Hematopoietic multipotent progenitor cell (in vitro differentiated cells): ENCODE data around the gene EIF2S2. TPM values are rescaled to one million over a fixed set of nuclear protein-coding genes. Genes with fewer than 3 reads are reported as not detected.

Experiments
- DNase-seq, 3 donors: peaks; one replicate each; pipeline ENCODE4 v3.0.0-alpha.2; 2011 to 2015; ENCODE audit warnings: low read depth in 2 of 3, low spot score in 2 of 3
- total RNA-seq: library from RNA; depleted of rRNA; stranded (reverse); fragments of >200 nt; gene quantifications from one replicate; pipeline ENCODE4 v1.2.3, GENCODE V29; 2012

The EIF2S2 gene
- total RNA-seq, 1 donor: 15.3 TPM

DNA sequence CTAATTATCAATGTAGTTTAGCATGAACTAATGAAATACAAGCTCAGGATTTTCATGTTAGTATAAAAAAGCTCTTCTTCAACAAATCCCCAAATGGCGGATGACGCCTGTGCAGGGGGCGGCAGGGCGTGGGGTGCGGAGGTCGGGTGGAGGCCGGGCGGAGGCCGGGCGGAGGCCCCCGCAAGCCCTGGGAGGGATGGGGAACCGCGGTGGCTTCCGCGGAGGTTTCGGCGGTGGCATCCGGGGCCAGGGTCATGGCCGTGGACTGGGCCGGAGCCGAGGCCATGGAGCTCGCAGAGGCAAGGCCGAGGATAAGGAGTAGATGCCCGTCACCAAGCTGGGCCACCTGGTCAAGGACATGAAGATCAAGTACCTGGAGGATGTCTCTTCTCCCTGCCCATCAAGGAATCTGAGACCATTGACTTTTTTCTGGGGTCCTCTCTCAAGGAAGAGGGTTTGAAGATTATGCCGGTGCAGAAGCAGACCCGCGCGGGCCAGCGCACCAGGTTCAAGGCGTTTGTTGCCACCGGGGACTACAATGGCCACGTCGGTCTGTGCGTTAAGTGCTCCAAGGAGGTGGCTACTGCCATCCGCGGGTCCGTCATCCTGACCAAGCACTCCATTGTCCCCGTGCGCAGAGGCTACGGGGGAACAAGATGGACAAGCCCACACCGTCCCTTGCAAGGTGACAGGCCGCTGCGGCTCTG is 10.4 kb upstream of the EIF2S2 start:
- no peak for DNase-seq

GRCh38 chr20:34120213-34120612 is 8.2 kb upstream of the EIF2S2 start:
- no peak for DNase-seq

DNA sequence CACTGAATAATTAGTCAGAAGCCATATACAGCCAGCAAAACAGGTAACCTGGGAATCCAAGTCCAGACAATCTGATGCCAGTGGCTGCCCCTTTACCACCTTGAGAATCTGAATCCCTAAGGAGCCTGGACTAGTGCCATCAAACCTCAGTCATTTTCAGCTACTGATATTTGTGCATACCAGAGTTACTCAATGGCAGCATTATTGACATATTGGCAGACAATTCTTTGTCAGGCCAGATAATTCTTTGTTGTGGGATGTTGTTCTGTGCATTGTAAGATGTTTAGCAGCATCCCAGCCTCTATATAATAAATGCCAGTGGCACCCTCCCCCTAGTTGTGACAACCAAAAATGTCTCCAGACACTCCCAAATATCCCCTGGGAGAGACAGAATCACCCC is 3.2 kb upstream of the EIF2S2 start:
- no peak for DNase-seq

GRCh38 chr20:34114809-34115208 is 2.8 kb upstream of the EIF2S2 start:
- no peak for DNase-seq

DNA sequence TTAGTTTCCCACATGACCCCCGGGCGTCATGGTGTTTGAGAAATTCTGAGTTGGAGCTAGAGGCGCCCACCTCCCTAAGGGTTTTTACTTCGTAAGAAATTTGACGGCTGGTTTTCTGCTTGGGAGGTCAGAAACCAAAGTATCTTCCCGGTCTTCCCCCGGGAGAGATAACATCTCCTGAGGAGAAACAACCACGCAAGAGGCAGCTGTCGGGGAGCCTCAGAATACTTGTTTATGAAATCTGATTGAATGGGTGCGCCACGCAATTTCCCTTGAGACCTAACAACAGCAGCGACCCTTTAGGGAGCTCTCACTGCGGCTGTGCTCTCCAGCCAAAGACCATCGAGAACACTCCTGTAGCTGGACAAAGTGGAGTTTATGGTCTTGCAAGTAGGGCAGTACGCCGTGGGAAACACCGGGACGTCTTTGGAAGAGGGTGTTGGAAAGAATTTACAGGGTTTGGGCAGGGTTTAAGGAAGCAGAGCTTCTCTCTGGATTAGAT is 608 bp upstream of the EIF2S2 start:
- peak in 1 of 3 donors; percentile 53 for DNase-seq

GRCh38 chr20:34110745-34111641 is 1.1 kb downstream of the EIF2S2 start:
- peak in 2 of 3 donors; percentile 14 to 41 for DNase-seq

DNA sequence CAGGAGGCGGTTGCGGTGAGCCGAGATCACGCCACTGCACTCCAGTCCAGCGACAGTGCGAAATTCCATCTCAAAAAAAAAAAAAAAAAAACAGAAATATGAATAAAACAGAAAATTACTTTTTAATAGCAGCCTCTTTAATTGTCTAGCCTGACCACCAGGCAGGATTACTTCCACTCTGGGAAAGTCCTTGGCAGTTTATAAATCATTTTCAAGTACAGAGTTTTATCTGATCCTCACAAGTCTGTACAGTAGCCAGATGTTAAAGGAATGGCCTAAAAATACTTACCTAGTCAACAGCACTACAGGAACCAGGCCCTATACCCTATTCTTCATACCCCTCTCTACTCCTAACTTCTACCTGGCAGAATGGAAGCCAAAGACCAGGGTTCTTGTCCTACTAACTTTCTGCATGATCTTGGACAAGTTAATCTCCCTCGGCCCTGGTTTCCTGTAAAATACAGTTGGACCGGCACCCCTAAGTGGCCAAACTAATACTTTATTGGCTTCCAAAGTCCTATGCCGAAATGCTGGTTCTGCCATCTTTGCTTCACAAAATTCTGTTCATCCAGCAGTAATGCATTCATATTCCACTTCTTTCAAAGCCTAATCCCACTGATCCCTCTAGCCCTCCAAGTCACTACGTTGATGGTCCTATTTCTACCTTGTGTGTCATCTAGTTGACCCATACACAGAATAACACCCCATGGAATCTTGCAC is 1.9 kb downstream of the EIF2S2 start:
- peak in 1 of 3 donors; percentile 5 for DNase-seq

DNA sequence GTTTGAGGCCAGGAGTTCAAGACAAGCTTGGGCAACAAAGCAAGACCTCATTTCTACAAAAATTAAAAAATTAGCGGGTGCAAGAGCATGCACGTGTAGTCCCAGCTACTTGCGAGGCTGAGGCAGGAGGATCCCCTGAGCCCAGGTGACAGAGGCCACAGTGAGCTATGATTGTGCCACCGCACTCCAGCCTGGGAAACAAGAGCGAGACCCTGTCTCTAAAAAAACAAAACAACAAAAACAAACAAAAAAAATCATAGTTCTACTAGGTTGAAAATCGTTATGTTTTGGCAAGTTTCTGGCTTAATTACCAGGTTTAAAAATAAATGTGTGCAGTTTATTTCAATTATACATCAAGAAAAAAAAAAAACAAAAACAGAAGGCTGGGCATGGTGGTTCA is 2.6 kb downstream of the EIF2S2 start:
- no peak for DNase-seq

DNA sequence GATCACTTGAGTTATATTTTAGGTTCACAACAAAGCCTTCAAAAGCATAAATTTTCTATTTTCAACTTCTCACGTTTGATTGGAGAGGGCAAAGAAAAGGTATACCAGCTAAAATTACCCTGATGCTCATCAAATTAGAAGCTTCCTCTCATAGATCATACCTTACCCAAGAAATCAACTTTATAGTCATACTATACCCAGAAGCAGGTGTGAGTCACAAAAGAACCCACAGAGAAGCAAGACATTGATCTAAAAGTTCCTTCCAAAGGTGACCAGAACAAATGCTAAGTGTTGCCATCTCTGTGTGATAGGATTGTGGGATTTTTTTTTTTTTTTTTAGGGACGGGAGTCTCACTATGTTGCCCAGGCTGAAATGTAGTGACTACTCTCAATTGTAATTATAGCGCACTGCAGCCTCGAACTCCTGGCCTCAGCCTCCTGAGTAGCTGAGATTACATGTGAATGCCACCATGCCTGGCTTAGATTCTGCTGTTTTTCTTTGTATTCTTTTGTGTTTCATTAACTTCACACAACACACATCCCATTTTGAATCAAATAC is 3.3 kb downstream of the EIF2S2 start:
- no peak for DNase-seq

DNA sequence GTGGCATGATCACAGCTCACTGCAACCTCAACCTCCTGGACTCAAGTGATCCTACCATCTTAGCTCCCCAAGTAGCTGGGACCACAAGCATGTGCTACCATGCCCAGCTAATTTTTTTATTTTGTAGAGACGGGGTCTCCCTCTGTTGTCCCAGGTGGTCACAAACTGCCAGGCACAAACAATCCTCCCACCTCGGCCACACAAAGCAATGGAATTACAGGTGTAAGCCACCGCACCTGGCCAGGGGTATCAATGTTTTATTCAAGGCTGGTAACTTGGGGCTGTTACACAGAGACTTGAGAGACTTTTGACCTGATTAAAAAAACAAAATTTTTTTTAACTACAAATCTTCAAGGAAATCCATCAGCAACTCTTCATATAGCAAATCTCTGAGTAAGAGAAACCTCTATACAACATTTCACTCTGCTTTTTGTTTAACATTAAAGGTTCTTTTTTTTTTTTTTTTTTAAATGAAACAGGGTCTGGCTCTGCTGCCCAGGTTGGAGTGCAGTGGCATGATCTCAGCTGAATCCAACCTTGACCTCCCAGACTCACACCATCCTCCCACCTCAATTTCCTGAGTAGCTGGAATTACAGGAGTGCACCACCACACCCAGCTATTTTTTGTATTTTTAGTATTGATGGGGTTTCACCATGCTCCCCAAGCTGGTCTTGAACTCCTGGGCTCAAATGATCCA is 5.9 kb downstream of the EIF2S2 start:
- DNase-seq: no peak

DNA sequence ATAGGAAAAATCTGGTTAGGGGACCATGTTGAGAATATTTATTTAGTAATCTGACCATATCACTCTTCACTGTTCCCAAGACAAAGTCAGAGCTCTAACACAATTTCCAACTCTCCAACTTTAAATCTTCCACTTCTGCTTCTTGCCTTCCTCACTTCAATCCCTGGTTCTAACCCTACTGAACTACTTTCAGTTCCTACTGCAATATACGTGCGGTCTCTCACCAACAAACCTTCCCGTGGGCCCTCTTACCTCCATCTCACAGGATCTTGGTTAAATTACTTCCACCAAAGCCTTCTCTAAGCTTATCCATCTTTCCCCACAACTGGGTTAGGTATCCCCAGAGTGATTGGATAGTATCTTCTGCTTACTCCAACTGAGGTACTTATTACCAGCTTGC is 8.0 kb downstream of the EIF2S2 start:
- no peak for DNase-seq

GRCh38 chr20:34102342-34102741 is 9.7 kb downstream of the EIF2S2 start:
- DNase-seq: no peak

DNA sequence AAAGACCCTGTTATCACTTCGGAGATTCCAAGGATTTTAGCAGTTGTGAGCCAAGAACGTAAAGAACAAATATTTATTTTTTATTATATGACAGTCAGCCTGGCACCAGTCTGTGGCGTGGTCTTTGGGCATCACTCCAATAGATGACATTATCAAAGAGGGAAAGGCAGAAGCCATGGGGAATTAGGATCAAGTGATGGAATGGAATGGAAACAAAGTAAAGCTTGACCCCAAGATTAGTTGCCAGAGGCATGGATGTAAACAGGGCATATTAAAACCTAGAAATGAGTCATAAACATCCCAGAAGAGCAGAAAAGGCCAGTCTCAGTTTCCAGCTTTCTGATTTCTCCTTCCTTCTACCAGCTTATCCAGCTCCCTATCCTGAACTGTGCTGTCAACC is 11.5 kb downstream of the EIF2S2 start:
- no peak for DNase-seq

- no peak for DNase-seq
Observed at GRCh38 chr20:34099675-34100074, 12.4 kb downstream of the EIF2S2 start.

GRCh38 chr20:34098570-34098969 is 13.5 kb downstream of the EIF2S2 start:
- DNase-seq: no peak

DNA sequence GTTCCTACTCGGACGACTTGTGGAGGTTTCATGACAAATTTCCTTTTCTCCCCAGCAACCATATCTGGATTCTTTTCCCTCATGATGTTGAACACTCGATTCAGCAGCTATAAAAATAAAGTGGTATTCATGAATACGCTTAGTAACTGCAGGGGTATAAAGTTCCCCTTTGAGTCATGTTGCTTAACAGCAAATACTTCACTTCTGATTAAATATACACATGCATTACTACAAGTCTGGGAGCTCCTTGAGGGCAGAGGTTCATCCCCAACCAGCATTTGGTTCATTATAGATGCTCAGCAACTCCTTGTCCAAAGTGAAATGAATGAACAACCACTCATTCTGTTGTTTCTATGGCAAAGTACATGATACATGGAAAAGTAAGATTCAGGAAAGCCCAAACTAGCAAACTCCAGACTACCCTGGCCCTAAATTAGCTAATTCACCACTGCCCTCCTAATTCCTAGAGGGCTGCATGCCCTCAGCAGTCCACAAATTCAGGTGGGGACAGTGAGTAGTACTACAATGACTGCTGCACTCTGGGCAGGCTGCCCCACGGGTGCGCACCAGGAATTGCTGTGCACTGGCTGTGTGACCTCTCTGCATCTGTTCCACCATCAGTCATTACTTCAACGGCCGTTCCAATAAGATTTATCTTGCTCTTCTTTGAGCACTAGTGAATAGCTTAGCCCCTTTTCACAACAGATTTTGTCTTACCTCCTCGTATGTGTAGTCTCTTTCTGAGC is 15.2 kb downstream of the EIF2S2 start:
- DNase-seq: no peak

- no peak for DNase-seq
Observed at GRCh38 chr20:34095825-34096224, 16.2 kb downstream of the EIF2S2 start.

DNA sequence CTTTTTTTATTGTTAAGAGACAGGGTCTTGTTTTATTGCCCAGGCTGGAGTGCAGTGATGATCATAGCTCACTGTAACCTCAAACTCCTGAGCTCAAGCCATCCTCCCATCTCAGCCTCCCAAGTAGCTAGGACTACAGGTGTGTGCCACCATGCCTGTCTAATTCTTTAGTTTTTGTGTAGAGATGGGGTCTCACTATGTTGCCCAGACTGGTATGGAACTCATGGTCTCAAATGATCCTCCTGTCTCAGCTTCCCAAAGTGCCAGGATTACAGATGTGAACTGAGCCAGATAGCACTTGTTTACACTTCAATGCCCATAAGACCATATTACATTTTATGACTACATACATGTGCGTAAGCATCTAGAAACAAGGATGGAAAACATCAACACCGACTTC is 18.1 kb downstream of the EIF2S2 start:
- DNase-seq: no peak

DNA sequence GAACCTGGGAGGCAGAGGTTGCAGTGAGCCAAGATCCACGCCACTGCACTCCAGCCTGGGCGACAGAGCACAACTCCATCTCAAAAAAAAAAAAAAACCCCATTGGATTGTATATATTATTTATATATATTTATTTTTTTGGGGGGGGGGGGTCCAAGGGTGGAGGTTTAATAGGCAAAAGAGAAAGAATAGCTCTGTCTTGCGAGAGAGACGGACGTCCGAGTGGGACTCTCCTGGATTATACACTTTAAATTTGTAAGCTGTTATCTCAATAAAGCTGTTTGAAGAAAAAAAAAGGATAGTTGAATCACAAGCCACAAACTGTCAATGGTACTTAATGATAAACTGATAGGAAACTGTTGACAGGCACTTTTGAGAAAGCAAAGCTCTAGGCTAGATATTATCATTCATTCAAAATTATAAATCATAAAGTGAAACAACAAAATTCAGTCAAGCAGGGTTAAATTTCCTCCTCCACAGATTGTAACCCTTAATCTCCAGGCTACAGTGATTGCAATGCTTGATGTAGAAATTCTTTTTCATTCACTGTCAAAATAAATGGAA is 20.3 kb downstream of the EIF2S2 start:
- DNase-seq: no peak
